Upper lobe of left lung (tissue), 4 donors: ENCODE data around the gene CHCHD3.

Experiments
- CTCF ChIP-seq, 6 experiments: fragments of 450-650 bp in 4 of 6; fragments of 200-600 bp in 2 of 6; sonication (generic) in 2 of 6; IDR thresholded peaks; one replicate each; pipeline ENCODE4 v1.5.1; 2016 to 2019; ENCODE audit warnings: antibody characterized with exemption in 6 of 6
- EP300 ChIP-seq, 4 donors: sonication (generic); formaldehyde crosslinking; IDR thresholded peaks; one replicate each; pipeline ENCODE4 v1.5.1; 2017; ENCODE audit warnings: antibody characterized with exemption in 4 of 4, control low read depth in 2 of 4
- POLR2A ChIP-seq, 4 donors: fragments of 450-650 bp; IDR thresholded peaks; one replicate each; pipeline ENCODE4 v1.5.1; 2016 to 2017; ENCODE audit warnings: antibody characterized with exemption in 4 of 4, mild to moderate bottlenecking in 2 of 4
- POLR2AphosphoS5 ChIP-seq, 2 donors: sonication (generic); formaldehyde crosslinking; IDR thresholded peaks; one replicate each; pipeline ENCODE4 v1.5.1; 2017; ENCODE audit warnings: antibody characterized with exemption in 2 of 2

GRCh38 chr7:132999845-133000244 lies 82.0 kb downstream of the CHCHD3 start:
- TF ChIP-seq POLR2A (IDR thresholded peaks at IDR 0.05) (no peak), CTCF (IDR thresholded peaks at IDR 0.05) (no peak), POLR2AphosphoS5 (IDR thresholded peaks at IDR 0.05) (no peak), EP300 (IDR thresholded peaks at IDR 0.05) (no peak)
